Measurements from ENCODE around the gene TLR6.
"Not testable (repeated sequence)": the region's sequence is repeated elsewhere in the genome, so short reads cannot be mapped to it uniquely, and the experiment has no call there.

TLR6 gene

DNA sequence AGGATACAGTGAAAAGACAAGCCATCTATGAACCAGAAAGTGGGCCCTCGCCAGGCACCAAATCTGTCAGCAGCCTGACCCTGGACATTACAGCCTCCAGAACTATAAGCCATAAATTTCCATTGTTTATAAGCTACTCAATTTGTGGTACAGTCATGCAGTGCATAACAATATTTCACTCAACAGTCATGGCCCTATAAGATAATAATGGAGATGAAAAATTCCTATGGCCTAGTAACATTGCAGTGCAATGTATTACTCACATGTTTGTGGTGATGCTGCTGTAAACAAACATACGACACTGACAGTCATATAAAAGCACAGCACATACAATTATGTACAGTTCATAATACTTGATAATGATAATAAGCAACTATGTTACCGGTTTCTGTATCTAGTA is 34.9 kb downstream of the TLR6 start:
- DNase-seq, result no peak

DNA sequence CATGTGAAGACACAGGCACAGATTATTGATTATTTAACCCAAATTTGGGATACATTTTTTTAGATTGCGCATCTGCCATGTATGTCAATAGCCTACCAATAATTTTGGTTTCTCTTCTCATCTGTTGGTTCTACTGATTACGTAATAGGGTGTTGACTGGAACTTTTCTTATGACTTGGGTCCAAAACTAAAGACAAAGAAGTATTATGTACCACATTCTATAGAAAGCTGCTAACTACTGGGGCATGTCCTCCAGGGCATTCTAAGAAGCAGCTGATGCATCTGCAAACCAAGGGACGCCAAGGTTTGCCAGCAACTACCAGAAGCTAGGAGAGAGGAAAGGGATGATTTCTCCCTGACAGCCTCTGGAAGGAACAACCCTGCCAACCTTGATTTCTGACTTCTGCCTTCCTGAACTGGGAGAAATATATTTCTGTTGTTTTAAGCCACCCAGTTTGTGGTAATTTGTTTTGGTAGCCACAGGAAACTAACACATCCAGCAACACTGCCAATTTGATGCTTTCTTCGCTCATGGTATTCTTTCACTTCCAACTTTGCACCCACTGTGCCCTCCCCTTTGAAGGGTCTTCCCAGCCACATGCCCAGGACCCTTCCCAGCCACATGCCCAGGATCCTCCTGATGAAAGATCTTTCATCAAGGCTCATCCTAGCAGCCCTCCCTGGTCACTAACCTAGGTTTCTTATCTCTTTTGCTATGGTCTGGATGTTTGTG is 36.1 kb downstream of the TLR6 start:
- no peak for DNase-seq

DNA sequence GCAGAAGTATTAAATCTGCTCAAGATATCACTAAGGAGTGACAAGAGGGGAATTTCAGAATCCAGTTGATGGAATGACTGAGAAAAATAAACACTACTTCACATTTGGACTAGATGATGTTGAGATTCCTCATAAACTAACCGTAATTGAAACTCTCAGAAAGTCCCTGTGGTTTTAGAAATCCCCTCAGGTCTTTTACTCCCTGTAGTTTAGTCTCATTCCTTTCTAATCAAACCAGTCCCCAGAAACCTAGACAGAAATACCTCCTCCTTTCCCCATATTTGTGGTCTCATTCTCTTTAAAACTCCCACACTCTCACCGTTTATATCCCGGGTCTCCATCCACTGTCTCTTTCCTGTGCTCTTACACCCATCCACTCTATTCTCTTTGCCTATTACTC is 37.0 kb downstream of the TLR6 start:
- no peak for DNase-seq

DNA sequence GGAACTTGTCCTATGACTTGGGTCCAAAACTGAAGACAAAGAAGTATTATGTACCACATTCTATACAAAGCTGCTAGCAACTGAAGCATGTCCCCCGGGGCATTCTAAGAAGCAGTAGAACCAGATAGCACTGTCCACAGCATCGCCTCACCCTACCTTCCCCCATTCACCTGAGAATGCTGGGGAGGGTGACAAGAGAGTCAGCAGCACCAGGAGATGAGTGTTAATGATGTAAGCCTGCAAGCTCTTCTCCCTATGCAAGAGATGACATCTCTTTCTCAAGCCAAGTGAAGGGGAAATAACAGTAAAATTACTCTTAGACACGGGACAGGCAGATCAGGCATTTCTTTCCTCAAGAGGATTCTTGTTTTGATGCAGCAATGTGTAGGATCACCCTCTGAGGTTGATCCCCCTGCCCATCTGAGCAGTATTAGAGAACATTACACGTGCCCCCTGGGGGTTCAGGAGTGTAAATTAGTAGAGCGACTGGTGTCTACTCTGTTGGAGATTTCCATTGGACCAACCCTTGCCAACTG is 38.1 kb downstream of the TLR6 start:
- DNase-seq, result no peak

GRCh38 chr4:38815885-38816782 is 40.5 kb downstream of the TLR6 start:
- no peak for DNase-seq

- no peak for DNase-seq
These were observed 42.2 kb downstream of the TLR6 start for GRCh38 chr4:38814386-38814785.

DNA sequence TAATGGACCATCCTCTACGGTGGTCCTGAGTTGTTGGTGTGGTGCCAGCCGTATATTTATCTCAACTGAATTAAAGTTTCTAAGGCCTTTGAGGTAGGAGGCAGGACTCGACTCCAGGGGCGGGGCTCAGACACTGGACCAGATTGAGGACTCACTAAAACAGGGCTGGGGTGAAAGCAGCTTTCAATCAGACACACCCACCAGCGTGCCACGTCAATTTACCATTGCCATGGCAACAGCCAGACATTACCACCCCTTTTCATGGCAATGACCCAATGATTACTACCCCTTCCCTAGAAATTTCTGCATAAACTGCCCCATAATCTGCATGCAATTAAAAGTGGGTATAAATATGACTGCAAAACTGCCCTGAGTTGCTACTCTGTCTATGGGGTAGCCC is 45.3 kb downstream of the TLR6 start:
- DNase-seq, result no peak

- DNase-seq, result not testable (repeated sequence)
These were observed 49.2 kb downstream of the TLR6 start for GRCh38 chr4:38807462-38807861.

- DNase-seq, result not testable (repeated sequence)
These were observed 50.4 kb downstream of the TLR6 start for GRCh38 chr4:38806251-38806650.

GRCh38 chr4:38805530-38806145 is 51.0 kb downstream of the TLR6 start:
- peak; percentile 7 to 46 for DNase-seq

GRCh38 chr4:38804654-38805295 is 51.8 kb downstream of the TLR6 start, which contains the start of gene TLR1:
Gene TLR1 (minus strand): TSS chr4:38804791. CDS start chr4:38798831, 5,960 bp downstream.
- DNase-seq, result peak in 1 of 2 donors; percentile 56

DNA sequence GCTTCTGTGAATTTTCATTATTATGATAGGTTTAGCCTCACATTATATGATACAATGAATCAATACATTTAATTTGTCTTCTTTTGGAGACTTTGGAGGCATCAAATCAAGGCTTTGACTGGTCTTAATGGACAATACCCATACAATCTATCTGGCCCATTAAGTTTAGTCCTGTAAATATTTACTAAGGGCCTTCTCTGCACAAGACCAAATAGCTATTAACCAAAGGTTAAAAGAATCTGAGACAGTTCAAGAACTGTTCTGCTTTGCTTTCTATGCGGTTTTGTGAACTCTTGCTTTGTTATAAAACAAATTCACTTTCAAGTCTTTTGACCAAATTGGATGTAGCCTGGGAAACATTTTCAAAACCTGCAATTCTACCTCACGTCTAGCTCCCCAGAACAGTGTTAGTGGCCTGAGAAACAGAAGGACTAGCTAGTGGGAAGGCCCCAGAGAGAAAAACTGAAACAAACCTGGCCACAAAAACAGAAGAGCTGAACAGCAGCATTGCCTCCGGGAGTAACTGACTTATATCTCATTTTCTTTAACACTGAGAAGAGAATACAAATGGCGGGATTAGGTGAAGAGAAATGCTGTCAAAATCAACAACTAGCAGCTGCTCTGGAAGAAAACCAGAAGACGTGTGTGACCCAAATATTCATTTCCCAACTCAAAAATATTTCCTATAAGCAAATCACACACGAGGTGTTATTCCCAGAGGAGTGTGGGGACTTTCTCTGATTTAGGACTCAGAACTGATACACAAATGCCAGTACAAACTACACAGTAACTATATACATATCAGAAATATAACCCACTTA is 52.6 kb downstream of the TLR6 start:
- peak in 1 of 2 donors; percentile 6 for DNase-seq

GRCh38 chr4:38802561-38803355 is 53.9 kb downstream of the TLR6 start:
- DNase-seq, result no peak

DNA sequence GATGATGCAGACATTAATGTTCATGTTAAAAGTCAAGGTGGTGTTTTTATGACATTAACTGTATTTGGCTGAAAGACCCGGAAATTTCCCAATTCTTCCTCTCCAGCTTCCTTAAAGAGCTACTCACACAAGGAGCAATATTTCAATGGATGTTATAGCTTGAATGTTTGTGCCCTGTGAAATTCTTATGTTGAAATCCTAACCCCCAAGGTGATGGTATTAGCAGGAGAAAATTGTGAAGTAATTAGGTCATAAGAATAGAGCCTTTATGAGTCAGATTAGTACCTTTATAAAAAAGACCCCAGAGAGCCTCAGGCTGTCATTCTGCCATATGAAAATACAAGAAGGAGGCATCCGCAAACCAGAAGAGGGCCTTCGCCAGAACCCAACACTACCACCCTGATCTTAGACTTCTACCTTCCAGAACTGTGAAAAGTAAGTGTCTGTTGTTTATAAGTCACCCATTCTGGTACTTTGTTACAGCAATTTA is 55.6 kb downstream of the TLR6 start:
- no peak for DNase-seq

DNA sequence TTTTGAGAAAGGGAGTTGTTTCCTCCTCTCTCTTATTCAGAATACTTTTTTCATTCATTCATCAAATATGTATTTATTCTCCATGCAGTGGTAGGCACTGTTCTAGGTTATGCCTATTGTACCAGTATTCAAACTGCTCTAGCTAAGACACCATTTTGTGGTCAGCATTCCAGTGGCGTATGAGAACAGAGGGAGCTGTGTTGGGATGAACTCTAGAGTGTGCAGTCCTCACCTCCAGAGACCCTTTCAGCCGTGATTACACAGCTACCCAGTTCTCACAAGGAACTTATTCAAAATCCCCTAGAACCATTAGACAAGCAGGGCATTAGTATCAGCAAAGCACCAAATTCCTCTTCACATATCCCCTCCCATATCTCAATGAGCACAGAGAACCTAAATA is 56.3 kb downstream of the TLR6 start:
- no peak for DNase-seq

DNA sequence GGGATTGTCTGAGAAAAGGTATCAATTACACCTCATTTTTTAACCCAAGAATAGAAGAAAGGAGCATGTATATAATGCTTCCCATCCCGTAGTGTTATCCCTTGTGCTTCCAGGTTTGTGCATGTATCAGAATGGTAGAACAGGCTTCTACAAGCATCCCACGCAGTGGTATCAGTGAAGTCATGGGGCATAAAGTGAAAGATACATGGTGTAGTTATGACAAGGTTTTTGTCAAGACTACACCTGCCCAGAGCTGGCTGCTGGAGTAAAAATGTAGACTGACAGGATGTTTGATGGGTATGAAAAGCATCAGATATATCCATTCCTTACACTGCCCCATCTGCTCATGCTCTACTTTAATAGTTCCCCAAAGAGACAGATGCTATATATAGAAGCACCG is 61.5 kb downstream of the TLR6 start:
- DNase-seq, result no peak

DNA sequence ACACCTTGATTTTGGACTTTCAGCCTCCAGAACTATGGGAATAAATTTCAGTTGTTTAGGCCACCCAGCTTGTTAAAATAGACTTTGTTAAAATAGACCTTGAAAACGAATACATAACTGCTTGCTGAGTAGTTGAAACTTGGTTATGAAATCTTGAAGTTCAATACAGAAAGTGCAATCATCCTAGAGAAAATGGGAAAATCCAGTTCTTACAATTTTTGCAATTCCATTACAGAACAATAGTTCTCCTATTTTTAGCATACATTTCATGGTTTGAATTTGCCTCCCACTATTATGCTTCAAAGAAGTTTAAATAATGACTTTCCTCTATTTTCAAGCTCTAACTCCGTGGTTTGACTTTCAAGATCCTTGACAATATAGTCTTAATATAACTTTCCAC is 62.6 kb downstream of the TLR6 start:
- DNase-seq, result no peak

DNA sequence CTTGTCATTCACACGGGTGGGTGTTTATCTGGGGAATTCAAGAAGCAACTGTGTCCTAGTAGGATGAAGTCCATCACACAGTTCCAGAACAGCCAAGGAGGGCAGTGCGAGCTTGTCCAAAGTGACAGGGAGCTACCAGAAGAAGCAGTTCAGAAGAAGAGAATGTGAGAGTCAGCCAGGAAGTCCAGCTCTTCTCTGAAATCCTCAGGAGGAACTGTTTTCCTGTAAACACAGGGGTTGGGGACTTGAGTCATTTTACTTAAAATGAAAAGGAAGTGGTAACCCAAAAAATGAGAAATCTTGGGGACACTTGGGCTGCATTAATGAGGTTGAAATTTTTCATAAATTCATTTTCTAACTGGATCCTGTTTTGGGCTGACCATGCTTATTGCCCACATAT is 65.6 kb downstream of the TLR6 start:
- no peak for DNase-seq

DNA sequence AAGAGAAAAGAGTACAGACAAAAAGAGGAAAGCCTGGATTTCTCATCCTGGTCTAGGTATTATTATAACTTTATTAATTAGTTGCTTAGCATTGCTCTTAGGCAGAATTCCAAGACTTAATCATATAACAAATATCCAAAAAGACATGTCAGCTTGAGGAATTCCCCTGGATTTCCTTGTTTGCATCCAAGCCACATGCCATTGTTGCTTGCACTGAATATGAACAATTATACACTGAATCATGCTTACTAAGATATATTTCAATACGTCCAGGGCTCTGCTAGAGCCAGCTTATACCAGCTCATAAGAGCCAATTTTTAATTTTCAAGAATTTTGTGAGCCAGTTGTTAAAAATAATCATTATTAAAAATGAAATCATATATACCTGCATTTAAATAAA is 68.3 kb downstream of the TLR6 start:
- no peak for DNase-seq

DNA sequence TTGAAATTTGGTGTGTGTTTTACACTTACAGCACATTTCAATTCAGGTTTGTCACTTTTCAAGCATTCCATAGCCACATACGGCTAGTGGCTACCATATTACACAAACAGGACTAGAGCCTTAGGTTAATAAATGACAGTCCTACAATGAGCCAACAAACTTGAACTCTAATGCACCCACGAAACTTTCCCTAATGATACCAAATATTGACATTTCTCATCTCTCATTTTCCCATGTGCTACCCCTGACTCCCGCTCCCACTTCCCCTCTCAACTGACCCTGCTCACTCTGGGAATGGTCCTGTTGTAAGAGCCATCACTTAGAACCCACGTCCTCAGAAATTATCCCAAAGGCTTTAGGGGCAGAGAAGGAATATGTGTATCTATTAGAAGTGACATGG is 68.9 kb downstream of the TLR6 start:
- DNase-seq, result no peak

GRCh38 chr4:38785901-38786402 is 70.7 kb downstream of the TLR6 start:
- peak; percentile 11 to 32 for DNase-seq

Data from hippocampal formation (tissue), 2 donors.